Hematopoietic multipotent progenitor cell treated with erythropoietin and hydrocortisone succinate and interleukin-3 and kit ligand, for 17 days (in vitro differentiated cells): ENCODE results near the gene SEPTIN7.

Experiments used
- DNase-seq: peaks from one replicate; pipeline ENCODE4 v3.0.0-alpha.2; 2015; ENCODE audit warnings: low spot score

SEPTIN7 gene

DNA sequence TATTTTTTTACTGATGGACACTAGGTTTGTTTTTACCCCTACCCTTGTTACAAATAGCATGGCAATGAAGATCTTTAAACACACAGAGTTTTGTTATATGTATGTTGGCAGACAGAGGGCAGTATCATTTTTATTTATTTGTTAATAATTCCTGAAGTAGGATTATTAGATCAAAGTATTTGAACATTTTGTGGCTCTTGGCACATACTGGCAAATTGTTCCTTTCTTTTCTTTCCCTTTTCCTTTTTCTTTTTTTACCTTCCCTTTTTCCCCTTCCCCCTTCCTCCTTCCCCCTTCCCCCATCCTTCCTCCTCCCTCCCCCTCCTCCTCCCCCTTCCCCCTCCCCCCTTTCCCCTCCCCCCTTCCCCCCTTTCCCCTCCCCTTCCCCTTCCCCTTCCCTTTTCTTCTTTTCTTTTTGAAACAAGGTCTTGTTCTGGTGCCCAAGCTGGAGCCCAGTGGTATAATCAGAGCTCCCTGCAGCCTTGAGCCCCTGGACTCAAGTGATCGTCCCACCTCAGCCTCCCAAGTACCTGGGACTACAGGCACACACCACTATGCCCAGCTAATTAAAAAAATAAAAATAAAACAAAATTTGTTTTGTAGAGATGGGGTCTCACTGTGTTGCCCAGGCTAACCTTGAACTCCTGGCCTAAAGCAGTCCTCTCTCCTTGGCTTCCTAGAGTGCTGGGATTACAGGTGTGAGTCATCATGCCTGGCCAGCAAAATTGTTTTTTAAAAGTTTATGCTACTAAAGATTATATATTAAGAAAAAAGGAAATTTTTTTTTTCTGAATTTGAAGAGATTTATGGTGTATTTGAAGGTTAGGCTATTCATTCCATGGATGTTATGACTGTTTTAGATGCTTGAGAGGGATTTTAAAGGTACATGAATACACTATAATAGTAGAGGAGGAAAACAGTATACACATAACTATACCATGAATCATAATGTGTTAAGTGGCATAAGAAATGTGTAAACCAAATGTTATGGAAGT is 39.3 kb downstream of the SEPTIN7 start:
- no peak for DNase-seq

DNA sequence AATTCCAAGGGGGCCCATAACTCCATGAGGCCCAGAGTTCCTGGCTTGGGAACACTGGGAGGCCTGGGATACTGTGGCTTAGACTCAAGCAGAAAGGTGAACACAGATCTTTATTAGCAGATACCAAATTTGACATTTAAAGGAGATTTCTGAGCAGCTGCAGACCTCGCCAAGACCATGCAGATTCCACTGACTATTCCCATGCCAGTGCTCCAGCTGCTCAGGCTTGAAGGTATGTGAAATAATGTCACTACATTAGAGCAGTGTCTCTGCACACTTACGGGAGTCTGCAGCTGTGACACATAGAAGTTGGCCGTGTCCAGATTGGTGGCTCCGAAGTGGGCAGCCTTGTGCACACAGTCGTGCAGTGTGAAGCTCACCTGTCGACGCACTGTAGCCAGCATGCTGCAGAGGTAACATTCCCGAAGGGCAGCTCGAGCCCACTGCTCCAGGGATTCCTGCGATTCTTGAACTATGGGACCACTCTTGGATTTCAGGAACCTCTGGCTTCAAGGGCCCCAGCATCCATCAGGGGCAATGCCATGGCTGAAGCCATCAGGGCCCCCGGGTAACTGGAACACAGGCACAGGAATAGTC is 46.1 kb downstream of the SEPTIN7 start:
- no peak for DNase-seq

DNA sequence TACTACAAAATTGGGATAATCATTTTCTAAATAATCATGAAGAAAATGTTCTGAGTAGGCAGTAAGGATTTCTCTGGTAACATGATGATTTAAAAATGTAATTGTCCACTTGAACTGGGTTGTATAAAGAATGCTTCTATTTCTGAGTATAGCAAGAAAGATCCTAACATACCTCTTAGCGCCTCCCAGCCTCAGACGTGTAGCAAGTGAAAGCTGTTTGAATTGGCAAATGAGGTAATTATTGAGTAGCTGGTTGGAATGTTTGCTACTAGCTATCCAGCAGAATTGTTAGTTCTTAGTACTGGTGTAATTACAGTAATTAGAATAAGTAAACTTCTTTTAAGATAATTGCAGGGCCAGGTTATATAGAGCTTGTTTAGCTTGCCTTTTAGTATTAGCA is 47.9 kb downstream of the SEPTIN7 start:
- no peak for DNase-seq

DNA sequence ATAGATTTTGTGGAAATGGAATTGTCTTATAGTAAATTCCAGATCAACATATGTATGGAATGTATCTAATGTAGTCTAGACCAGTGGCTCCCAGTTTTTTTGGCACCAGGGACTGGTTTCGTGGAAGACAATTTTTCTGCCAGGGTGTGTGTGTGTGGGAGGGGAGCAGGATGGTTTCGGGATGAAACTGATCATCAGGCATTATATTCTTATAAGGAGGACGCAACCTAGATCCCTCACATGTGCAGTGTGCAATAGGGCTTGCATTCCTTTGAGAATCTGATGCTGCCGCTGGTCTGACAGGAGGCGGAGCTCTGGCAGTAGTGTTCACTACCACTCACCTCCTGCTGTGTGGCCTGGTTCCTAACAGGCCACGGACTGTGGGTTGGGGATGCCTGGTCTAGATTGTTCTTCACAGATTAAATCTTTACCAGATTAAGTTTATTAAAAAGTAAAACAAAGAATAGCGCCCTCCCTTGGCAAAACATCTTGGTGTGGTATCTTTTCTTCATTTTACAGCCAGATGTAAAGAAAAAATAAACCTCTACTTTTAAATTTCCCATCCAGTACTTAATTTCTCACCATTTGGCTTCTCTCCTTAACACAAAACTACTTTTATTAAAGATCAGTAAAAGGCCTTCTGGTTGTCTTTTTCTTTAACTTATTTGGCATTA is 48.4 kb downstream of the SEPTIN7 start:
- DNase-seq, result no peak

DNA sequence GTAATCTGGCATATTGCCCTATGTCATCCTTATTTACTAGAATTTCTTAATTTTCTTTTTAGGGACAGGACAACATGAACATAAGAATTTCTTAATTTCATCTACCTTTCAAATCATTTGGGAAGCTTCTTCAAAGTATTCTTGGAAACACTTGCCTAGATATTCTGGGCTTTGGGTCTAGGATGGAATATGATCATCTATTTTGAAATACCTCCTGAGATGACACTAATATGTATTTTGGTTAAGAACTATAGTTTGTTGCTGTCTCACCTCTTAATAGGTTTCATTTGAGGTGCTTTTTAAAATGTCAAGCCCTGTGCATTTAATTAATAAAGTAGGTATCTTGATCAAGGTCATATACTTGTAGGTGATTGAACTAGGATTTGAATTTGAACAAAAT is 49.1 kb downstream of the SEPTIN7 start:
- DNase-seq, result no peak
